ENCODE measurements around the gene ARL15. TPM values are rescaled to one million over a fixed set of nuclear protein-coding genes. Genes with fewer than 3 reads are reported as not detected.

The ARL15 gene
- total and polyA plus RNA-seq, 2 of the 8 experiments (the other 6 are each of a cell fraction or from before 2014, with no cell fraction given): 9.9 to 21.2 TPM

GRCh38 chr5:54162184-54162583 is 148.2 kb downstream of the ARL15 start:
- Histone ChIP-seq H4K8ac (ENCODE audit: extremely low read depth, insufficient read depth, low read length) (no peak overlapping the region), H2BK120ac (replicated peaks; ENCODE audit: low read depth, low read length) (no peak overlapping the region), H3K14ac (ENCODE audit: insufficient read length) (no peak overlapping the region), H2BK5ac (ENCODE audit: low read depth, low read length) (no peak overlapping the region), H2BK15ac (ENCODE audit: low read length) (no peak overlapping the region), H3K9ac (replicated peaks in 1 of 4; ENCODE audit: extremely low read depth in 1 of 4, low read depth in 3 of 4, low read length in 3 of 4) (no peak overlapping the region), H4K5ac (ENCODE audit: insufficient read length, low read depth, low read length) (no peak overlapping the region), H3K27ac (ENCODE audit: low read depth, low read length) (no peak overlapping the region), H4K91ac (replicated peaks; ENCODE audit: insufficient read length, low read length) (no peak overlapping the region), H2AK5ac (ENCODE audit: low read depth, low read length) (no peak overlapping the region), H2BK20ac (ENCODE audit: low read length) (no peak overlapping the region), H3K79me1 (ENCODE audit: low read depth, low read length) (no peaks in the 10 kb centered on the region), H3K9me3 (ENCODE audit: insufficient read depth in 2 of 2, low read depth in 1 of 2, low read length in 1 of 2) (no peaks in the 10 kb centered on the region), H3K4me2 (ENCODE audit: insufficient read depth in 1 of 2, low read depth in 2 of 2, low read length in 2 of 2) (no peak overlapping the region), H3K23me2 (ENCODE audit: low read depth, low read length) (no peaks in the 10 kb centered on the region), H2AFZ (ENCODE audit: low read length) (no peak overlapping the region), H3K23ac (ENCODE audit: insufficient read length) (no peak overlapping the region), H3K27me3 (replicated peaks in 1 of 4; ENCODE audit: control insufficient read depth in 3 of 4, extremely low read depth in 1 of 4, insufficient read depth in 3 of 4, low read length in 3 of 4) (no peaks in the 10 kb centered on the region), H3K4me3 (ENCODE audit: extremely low read depth in 1 of 4, insufficient read depth in 2 of 4, low read depth in 3 of 4, low read length in 4 of 4) (no peak overlapping the region), H4K20me1 (replicated peaks in 1 of 2; ENCODE audit: control insufficient read depth in 1 of 2, insufficient read depth in 2 of 2, low read length in 2 of 2) (no peaks in the 10 kb centered on the region), H3K36me3 (ENCODE audit: control insufficient read depth in 2 of 4, insufficient read depth in 4 of 4, low read length in 3 of 4) (no peaks in the 10 kb centered on the region), H3K79me2 (ENCODE audit: control insufficient read depth in 1 of 2, insufficient read depth in 2 of 2, low read length in 2 of 2) (no peaks in the 10 kb centered on the region), H3K18ac (ENCODE audit: extremely low read depth, low read length) (no peak overlapping the region), H3K4me1 (replicated peaks in 1 of 4; ENCODE audit: control insufficient read depth in 3 of 4, insufficient read depth in 4 of 4, low read length in 3 of 4) (no peaks in the 10 kb centered on the region), H2BK12ac (ENCODE audit: low read depth, low read length) (no peak overlapping the region), H3K4ac (replicated peaks; ENCODE audit: insufficient read length, low read depth, low read length) (no peak overlapping the region), H3K56ac (replicated peaks; ENCODE audit: insufficient read length, low read depth, low read length) (no peak overlapping the region)
- 95% methylated on average over 3 of the region's 3 CpGs; no CpG with 5 or more reads in 1 of the 2 experiments for WGBS, 2 experiments (ENCODE audit: extremely low coverage in 1 of 2, insufficient coverage in 1 of 2, insufficient read length in 1 of 2, insufficient replicate concordance in 2 of 2, low coverage in 1 of 2, low lambda C conversion rate in 2 of 2, missing lambda C conversion rate in 1 of 2)
- DNase-seq (ENCODE audit: low read depth in 1 of 2, low spot score in 2 of 2): no peak
- no peak for FAIRE-seq
- ChIA-PET POLR2A (ENCODE audit: partially characterized antibody) (no interaction called here), CTCF (ENCODE audit: partially characterized antibody) (no interaction called here)
- no peak for TF ChIP-seq POLR2A (IDR thresholded peaks at IDR 0.05; ENCODE audit: control extremely low read depth in 1 of 2, low read depth in 2 of 2, low read length in 2 of 2)
- TF ChIP-seq TEAD4 (IDR thresholded peaks at IDR 0.05; ENCODE audit: low read depth, low read length): no peak
- no peak for TF ChIP-seq TAF7 (optimal IDR thresholded peaks at IDR 0.05; ENCODE audit: borderline replicate concordance, low read depth, low read length)
- TF ChIP-seq NRF1 (IDR thresholded peaks at IDR 0.05; ENCODE audit: low read depth, low read length): no peak
- TF ChIP-seq BCL11A (IDR thresholded peaks at IDR 0.05; ENCODE audit: low read depth in 2 of 2, low read length in 2 of 2): no peak
- TF ChIP-seq SP2 (IDR thresholded peaks at IDR 0.05; ENCODE audit: low read length): no peak
- TF ChIP-seq BACH1 (IDR thresholded peaks at IDR 0.05; ENCODE audit: low read length): no peak
- no peak for TF ChIP-seq RFX5 (IDR thresholded peaks at IDR 0.05; ENCODE audit: borderline replicate concordance, low read depth, low read length)
- no peak for TF ChIP-seq HDAC6 (IDR thresholded peaks at IDR 0.05; ENCODE audit: low read depth, low read length)
- no peak for TF ChIP-seq PHF8 (conservative IDR thresholded peaks at IDR 0.05; ENCODE audit: low read depth, low read length)
- no peak for TF ChIP-seq TBP (IDR thresholded peaks at IDR 0.05; ENCODE audit: low read depth, low read length)
- TF ChIP-seq SRF (IDR thresholded peaks at IDR 0.05; ENCODE audit: low read depth, low read length): no peak
- TF ChIP-seq TAF1 (IDR thresholded peaks at IDR 0.05; ENCODE audit: low read depth, low read length): no peak
- TF ChIP-seq EP300 (IDR thresholded peaks at IDR 0.05; ENCODE audit: borderline replicate concordance in 1 of 2, low read depth in 2 of 2, low read length in 2 of 2): no peak

Data from H1 (cell line).